Activated CD8-positive, alpha-beta memory T cell treated with anti-CD3 and anti-CD28 coated beads for 4 hours (primary cell): ENCODE data around the gene NSG2.
"Not testable (repeated sequence)": the region's sequence is repeated elsewhere in the genome, so short reads cannot be mapped to it uniquely, and the experiment has no call there.

ENCODE experiments used
- DNase-seq, 2 donors: peaks; one replicate each; pipeline ENCODE4 v3.0.0-alpha.2; 2020; ENCODE audit warnings: low read depth in 2 of 2

NSG2 gene

GRCh38 chr5:174101195-174101730 lies 55.8 kb downstream of the NSG2 start:
- no peak for DNase-seq

- not testable (repeated sequence) for DNase-seq
These were observed 57.1 kb downstream of the NSG2 start for GRCh38 chr5:174102574-174102973.

- no peak for DNase-seq
These were observed 61.6 kb downstream of the NSG2 start for GRCh38 chr5:174106997-174107655.

- no peak for DNase-seq
These were observed 63.2 kb downstream of the NSG2 start for GRCh38 chr5:174108745-174109144.

GRCh38 chr5:174109698-174110260 lies 64.3 kb downstream of the NSG2 start:
- DNase-seq: no peak

- no peak for DNase-seq
These were observed 64.8 kb downstream of the NSG2 start for GRCh38 chr5:174110310-174110709.

GRCh38 chr5:174111287-174111973 lies 65.9 kb downstream of the NSG2 start:
- DNase-seq: no peak

GRCh38 chr5:174115226-174115625 lies 69.7 kb downstream of the NSG2 start:
- DNase-seq: no peak

- no peak for DNase-seq
These were observed 73.4 kb downstream of the NSG2 start for GRCh38 chr5:174118823-174119467.

GRCh38 chr5:174119468-174119881 lies 74.0 kb downstream of the NSG2 start:
- no peak for DNase-seq

- no peak for DNase-seq
These were observed 75.0 kb downstream of the NSG2 start for GRCh38 chr5:174120401-174121005.

- DNase-seq: no peak
These were observed 89.0 kb downstream of the NSG2 start for GRCh38 chr5:174134545-174134944.

GRCh38 chr5:174139623-174140022 lies 94.1 kb downstream of the NSG2 start:
- no peak for DNase-seq

- no peak for DNase-seq
These were observed 95.0 kb downstream of the NSG2 start for GRCh38 chr5:174140452-174141020.

- DNase-seq: no peak
These were observed 95.9 kb downstream of the NSG2 start for GRCh38 chr5:174141398-174141797.

GRCh38 chr5:174145091-174145490 lies 99.6 kb downstream of the NSG2 start:
- no peak for DNase-seq

GRCh38 chr5:174145821-174146220 lies 100.3 kb downstream of the NSG2 start:
- no peak for DNase-seq

GRCh38 chr5:174146556-174146955 lies 101.0 kb downstream of the NSG2 start:
- no peak for DNase-seq

GRCh38 chr5:174147012-174147411 lies 101.5 kb downstream of the NSG2 start:
- DNase-seq: not testable (repeated sequence)

- no peak for DNase-seq
These were observed 102.0 kb downstream of the NSG2 start for GRCh38 chr5:174147551-174147950.

GRCh38 chr5:174148721-174149120 lies 103.2 kb downstream of the NSG2 start:
- no peak for DNase-seq

- no peak for DNase-seq
These were observed 103.9 kb downstream of the NSG2 start for GRCh38 chr5:174149426-174149825.
